KMS-11 (cell line): ENCODE results near the gene EVA1B.

Experiments used
- H2AFZ ChIP-seq: fragments of 200-600 bp; sonication (generic); 2 replicates; pipeline ENCODE4 v1.6.1; 2016; ENCODE audit warnings: antibody characterized with exemption, mixed run types, low read depth
- H3K27ac ChIP-seq: fragments of 200-600 bp; sonication (generic); 2 replicates; pipeline ENCODE4 v1.6.1; 2016; ENCODE audit warnings: mild to moderate bottlenecking, mixed run types
- H3K27me3 ChIP-seq: fragments of 200-600 bp; sonication (generic); 2 replicates; pipeline ENCODE4 v1.6.1; 2017; ENCODE audit warnings: mild to moderate bottlenecking, low read depth, mixed run types, moderate library complexity; ENCODE audit not compliant: insufficient read depth
- H3K36me3 ChIP-seq: fragments of 200-600 bp; sonication (generic); 2 replicates; pipeline ENCODE4 v1.6.1; 2017; ENCODE audit warnings: mild to moderate bottlenecking, mixed run types; ENCODE audit not compliant: insufficient read depth
- H3K4me1 ChIP-seq: fragments of 200-600 bp; sonication (generic); 2 replicates; pipeline ENCODE4 v1.6.1; 2016; ENCODE audit warnings: mild to moderate bottlenecking, low read depth, mixed run types; ENCODE audit not compliant: poor library complexity, severe bottlenecking
- H3K4me2 ChIP-seq: fragments of 200-600 bp; sonication (generic); 2 replicates; pipeline ENCODE4 v1.7.0; 2016; ENCODE audit warnings: mild to moderate bottlenecking, mixed run types
- H3K4me3 ChIP-seq: fragments of 200-600 bp; sonication (generic); IDR thresholded peaks from 2 replicates; pipeline ENCODE4 v1.6.1; 2017; ENCODE audit warnings: low read depth, low read length, mixed read lengths; ENCODE audit not compliant: insufficient read depth
- H3K79me2 ChIP-seq: fragments of 200-600 bp; sonication (generic); 2 replicates; pipeline ENCODE4 v1.6.1; 2016; ENCODE audit warnings: low read depth, mixed run types; ENCODE audit not compliant: insufficient read depth
- H3K9ac ChIP-seq: fragments of 200-600 bp; sonication (generic); 2 replicates; pipeline ENCODE4 v1.6.1; 2016; ENCODE audit warnings: mild to moderate bottlenecking, mixed run types
- H4K20me1 ChIP-seq: fragments of 200-600 bp; sonication (generic); 2 replicates; pipeline ENCODE4 v1.6.1; 2016; ENCODE audit warnings: mild to moderate bottlenecking, mixed run types; ENCODE audit not compliant: insufficient read depth
- CTCF ChIP-seq: fragments of 200-600 bp; sonication (generic); conservative IDR thresholded peaks from 2 replicates; pipeline ENCODE4 v1.6.1; 2017; ENCODE audit warnings: low read depth, mild to moderate bottlenecking, antibody characterized with exemption, low read length, moderate library complexity, mixed read lengths

EVA1B gene

GRCh38 chr1:36326499-36326898 is 3.1 kb upstream of the EVA1B start:
- Histone ChIP-seq H3K4me1 (peaks cover 11% of the 10 kb centered on the region), H3K79me2 (no peaks in the 10 kb centered on the region), H3K36me3 (no peaks in the 10 kb centered on the region), H3K9ac (no peak overlapping the region), H4K20me1 (no peaks in the 10 kb centered on the region), H3K27me3 (no peaks in the 10 kb centered on the region; the same call in 1 of the 2 replicates), H3K27ac (no peak overlapping the region), H2AFZ (no peak overlapping the region), H3K4me2 (no peak overlapping the region), H3K4me3 (no peak overlapping the region)
- no peak for TF ChIP-seq CTCF

- no peaks in the 10 kb centered on the region; the same call in 1 of the 2 replicates for H3K27me3 ChIP-seq
Observed at GRCh38 chr1:36324353-36324703, 883 bp upstream of the EVA1B start.

GRCh38 chr1:36322786-36323635 is 434 bp downstream of the EVA1B start:
- Histone ChIP-seq H3K27me3 (no peaks in the 10 kb centered on the region; the same call in 1 of the 2 replicates), H2AFZ (peak overlapping the region; percentile 49)

More at GRCh38 chr1:36324353-36324703, 883 bp upstream of the EVA1B start:
- no peak overlapping the region for H2AFZ ChIP-seq
- no peak for TF ChIP-seq CTCF
- no peak overlapping the region for H3K27ac ChIP-seq
- H3K36me3 ChIP-seq = no peaks in the 10 kb centered on the region
- H3K4me2 ChIP-seq = peak overlapping the region; percentile 88; the same call in 1 of the 2 replicates
- H3K4me1 ChIP-seq = peaks cover 11% of the 10 kb centered on the region
- no peak overlapping the region for H3K9ac ChIP-seq
- H4K20me1 ChIP-seq = no peaks in the 10 kb centered on the region
- peak overlapping the region; percentile 60 for H3K4me3 ChIP-seq
- H3K79me2 ChIP-seq = no peaks in the 10 kb centered on the region

GRCh38 chr1:36322041-36322785 is 1.2 kb downstream of the EVA1B start:
- Histone ChIP-seq H3K4me2 (no peak overlapping the region), H3K36me3 (no peaks in the 10 kb centered on the region), H3K27me3 (no peaks in the 10 kb centered on the region; the same call in 1 of the 2 replicates), H3K9ac (no peak overlapping the region), H4K20me1 (no peaks in the 10 kb centered on the region), H3K27ac (no peak overlapping the region), H3K4me1 (peaks cover 11% of the 10 kb centered on the region), H3K4me3 (no peak overlapping the region), H2AFZ (no peak overlapping the region), H3K79me2 (no peaks in the 10 kb centered on the region)
- no peak for TF ChIP-seq CTCF

More at GRCh38 chr1:36322786-36323635, 434 bp downstream of the EVA1B start:
- H3K4me3 ChIP-seq = peak overlapping the region; percentile 60
- no peak overlapping the region for H3K27ac ChIP-seq
- peaks cover 11% of the 10 kb centered on the region for H3K4me1 ChIP-seq
- no peak for TF ChIP-seq CTCF
- H3K9ac ChIP-seq = no peak overlapping the region
- H3K4me2 ChIP-seq = peak overlapping the region; percentile 29; the same call in 1 of the 2 replicates
- H4K20me1 ChIP-seq = no peaks in the 10 kb centered on the region
- H3K36me3 ChIP-seq = no peaks in the 10 kb centered on the region
- H3K79me2 ChIP-seq = no peaks in the 10 kb centered on the region
